Fibroblast of mammary gland (primary cell): Measurements from ENCODE around the gene CPN2.

Experiments used
- DNase-seq: peaks from one replicate; pipeline ENCODE4 v3.0.0-alpha.2; 2010; ENCODE audit warnings: low read depth
- H3K4me3 ChIP-seq: 2 replicates; pipeline ENCODE4 v1.5.1; 2011; ENCODE audit warnings: low read depth, mild to moderate bottlenecking, low read length, moderate library complexity; ENCODE audit not compliant: control insufficient read depth
- CTCF ChIP-seq: conservative IDR thresholded peaks from 2 replicates; pipeline ENCODE4 v1.5.1; 2011; ENCODE audit warnings: low read depth, low read length, inconsistent platforms; ENCODE audit not compliant: control insufficient read depth, insufficient read depth

The CPN2 gene

GRCh38 chr3:194312743-194313281, 38.3 kb downstream of the CPN2 start:
- TF ChIP-seq CTCF: no peak
- H3K4me3 ChIP-seq: no peak overlapping the region
- DNase-seq: peak; percentile 86

GRCh38 chr3:194312186-194312742, 38.9 kb downstream of the CPN2 start:
- no peak for TF ChIP-seq CTCF
- no peak overlapping the region for H3K4me3 ChIP-seq
- peak; percentile 26 for DNase-seq

DNA sequence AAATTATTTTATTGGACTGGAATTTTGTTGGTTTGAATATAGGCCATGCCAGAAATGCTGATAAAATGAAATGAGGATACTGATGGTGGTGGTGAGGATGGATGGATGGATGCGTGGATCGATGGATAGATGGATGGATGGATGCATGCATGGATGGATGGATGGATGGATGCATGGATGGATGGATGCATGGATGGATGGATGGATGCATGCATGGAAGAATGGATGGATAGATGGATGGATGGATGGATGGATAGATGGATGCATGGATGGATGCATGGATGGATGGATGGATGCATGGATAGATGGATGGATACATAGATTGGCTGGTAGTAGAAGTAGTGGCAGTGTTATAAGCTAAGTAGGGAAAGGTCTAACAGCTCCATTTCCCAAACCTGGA, 40.1 kb downstream of the CPN2 start:
- no peak overlapping the region for H3K4me3 ChIP-seq
- DNase-seq: no peak
- no peak for TF ChIP-seq CTCF

DNA sequence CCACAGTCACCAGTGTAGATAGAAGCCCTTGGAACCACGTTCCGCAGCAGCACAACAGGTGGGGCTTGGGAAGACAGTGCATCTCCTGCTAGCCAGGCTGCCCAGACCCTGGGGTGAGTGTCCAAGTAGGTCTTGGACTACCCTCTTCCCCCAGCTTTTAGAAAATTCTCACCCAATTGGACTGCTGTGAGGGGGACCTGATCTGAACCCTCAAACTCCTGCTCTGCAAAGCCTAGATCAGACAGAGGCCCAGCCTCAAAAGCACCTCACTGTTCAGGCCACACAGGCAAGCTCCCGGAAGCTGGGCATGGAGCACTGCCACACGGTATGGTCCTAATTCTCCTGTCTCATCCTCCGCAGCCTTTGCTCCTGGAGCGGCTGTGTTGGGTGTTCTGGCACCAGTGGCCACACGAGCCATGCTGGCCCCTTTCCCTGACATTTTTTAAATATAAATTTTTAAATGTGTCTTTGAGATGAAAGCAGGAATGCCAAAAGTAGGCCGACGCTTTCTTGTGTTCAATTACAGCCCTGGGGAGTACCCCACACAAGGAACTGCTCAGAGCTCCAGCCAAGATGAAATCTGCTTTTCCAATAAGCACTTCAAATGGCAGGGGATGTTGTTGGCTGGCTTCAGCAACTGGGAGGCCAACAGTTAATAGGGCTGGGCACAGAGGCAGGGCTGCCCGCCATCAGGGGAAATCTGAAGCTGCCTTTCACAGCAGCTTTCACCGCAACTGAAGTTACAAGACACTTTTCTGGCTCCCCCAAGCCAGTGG, 40.9 kb downstream of the CPN2 start:
- H3K4me3 ChIP-seq: no peak overlapping the region
- DNase-seq: no peak
- TF ChIP-seq CTCF: no peak

DNA sequence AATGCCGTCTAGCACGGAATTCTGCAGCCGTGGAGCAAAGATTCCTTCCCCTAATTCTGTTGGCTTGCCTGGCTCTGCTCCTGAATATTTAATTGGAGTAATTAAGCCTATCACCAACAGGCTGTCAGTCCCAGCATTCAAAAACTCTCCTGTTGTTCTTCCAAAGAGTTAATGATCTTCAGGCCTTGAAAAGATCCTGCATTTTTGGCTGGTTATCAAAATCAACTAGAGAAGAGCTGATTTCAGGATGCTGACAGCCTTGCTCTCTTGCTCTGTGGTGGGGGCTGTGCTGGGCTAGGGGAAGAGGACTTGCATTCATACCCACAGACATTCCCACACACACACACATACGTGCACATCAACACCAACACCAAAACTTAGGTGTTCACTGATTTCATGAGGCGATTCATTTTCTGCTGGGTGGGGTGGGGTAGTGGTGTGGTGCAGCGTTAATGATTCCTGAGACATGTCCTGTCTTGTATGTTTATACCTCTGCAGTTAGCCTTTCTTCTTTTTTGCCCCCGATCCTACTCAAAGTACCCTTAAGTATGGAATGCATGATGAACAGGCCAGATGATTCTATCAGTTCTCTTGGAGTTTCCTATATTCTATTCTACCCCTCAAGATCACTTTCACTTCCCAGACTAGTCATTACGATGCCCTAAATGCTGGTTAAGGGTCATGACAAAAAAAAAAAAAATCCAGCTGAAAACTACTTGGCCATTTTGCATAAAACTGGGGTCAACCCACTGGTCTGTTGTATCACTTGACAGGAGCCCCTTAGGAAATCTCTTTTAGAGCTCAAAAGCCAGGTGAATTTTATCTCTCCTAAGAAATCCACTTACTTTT, 42.3 kb downstream of the CPN2 start:
- TF ChIP-seq CTCF: no peak
- H3K4me3 ChIP-seq: no peak overlapping the region
- DNase-seq: no peak

DNA sequence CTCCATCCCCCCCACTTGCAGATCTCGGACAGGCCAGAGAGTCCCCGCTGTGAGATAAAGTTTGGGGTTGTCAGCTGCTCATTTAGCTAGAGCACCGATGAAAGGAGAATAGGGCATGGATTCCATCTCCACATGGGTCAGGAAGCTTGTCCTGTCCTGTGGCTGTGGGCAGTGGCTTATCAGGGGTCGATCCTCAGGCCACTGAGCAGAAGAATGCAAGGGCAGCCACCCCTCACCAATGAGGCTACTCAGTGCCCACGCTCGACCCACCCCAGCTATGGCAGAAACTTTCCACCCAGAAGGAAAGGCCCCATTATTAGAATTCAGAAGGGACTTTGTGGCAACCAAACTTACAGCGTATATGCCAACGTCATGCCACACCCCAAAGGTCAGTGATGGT, 43.3 kb downstream of the CPN2 start:
- H3K4me3 ChIP-seq: no peak overlapping the region
- TF ChIP-seq CTCF: no peak
- no peak for DNase-seq
